Thoracic aorta (tissue), 2 donors: Measurements from ENCODE around the gene TRABD2A. TPM values are rescaled to one million over a fixed set of nuclear protein-coding genes. Genes with fewer than 3 reads are reported as not detected.
A peak's percentile ranks its signal among the peaks of the same experiment; 100 is the strongest.

Experiments
- ATAC-seq: fragments of 150-250 bp; one replicate; pipeline ENCODE4 v1.8.0; 2017; ENCODE audit warnings: low read depth; ENCODE audit not compliant: insufficient number of reproducible peaks, low FRiP score
- DNase-seq: peaks from one replicate; pipeline ENCODE4 v3.0.0-alpha.2; 2020; ENCODE audit warnings: low spot score
- H3K27ac ChIP-seq, 2 donors: fragments of 200-600 bp; sonication (generic); 1 replicate in 1 of 2; 2 replicates in 1 of 2; pipeline ENCODE4 v1.5.1; 2016; ENCODE audit warnings: mild to moderate bottlenecking in 2 of 2, moderate library complexity in 2 of 2
- H3K27me3 ChIP-seq: fragments of 200-600 bp; sonication (generic); replicated peaks from 2 replicates; pipeline ENCODE4 v1.6.0; 2016; ENCODE audit warnings: mild to moderate bottlenecking; ENCODE audit not compliant: insufficient read depth
- H3K36me3 ChIP-seq: fragments of 200-600 bp; sonication (generic); one replicate; pipeline ENCODE4 v1.5.1; 2016
- H3K4me1 ChIP-seq, 2 donors: fragments of 200-600 bp; sonication (generic); 1 replicate in 1 of 2; 2 replicates in 1 of 2; pipeline versions ENCODE4 v1.5.1 to v1.6.0; 2016; ENCODE audit warnings: low read depth in 2 of 2, mild to moderate bottlenecking in 1 of 2; ENCODE audit not compliant: control insufficient read depth in 1 of 2
- H3K4me3 ChIP-seq: fragments of 200-600 bp; sonication (generic); 2 replicates; pipeline ENCODE4 v1.5.1; 2016; ENCODE audit warnings: mild to moderate bottlenecking
- H3K9me3 ChIP-seq: fragments of 200-600 bp; sonication (generic); 2 replicates; pipeline ENCODE4 v1.5.1; 2016
- CTCF ChIP-seq: fragments of 200-600 bp; sonication (generic); IDR thresholded peaks from one replicate; pipeline ENCODE4 v1.5.1; 2019; ENCODE audit warnings: antibody characterized with exemption
- total RNA-seq, 2 donors: library from RNA; depleted of rRNA; stranded (reverse); fragments of >200 nt; gene quantifications; one replicate each; pipeline versions ENCODE4 v1.1.0 to v1.2.3, GENCODE V29; 2016

TRABD2A gene
- total RNA-seq, 2 donors from 2014 or later = 0.54 to 1.8 TPM

DNA sequence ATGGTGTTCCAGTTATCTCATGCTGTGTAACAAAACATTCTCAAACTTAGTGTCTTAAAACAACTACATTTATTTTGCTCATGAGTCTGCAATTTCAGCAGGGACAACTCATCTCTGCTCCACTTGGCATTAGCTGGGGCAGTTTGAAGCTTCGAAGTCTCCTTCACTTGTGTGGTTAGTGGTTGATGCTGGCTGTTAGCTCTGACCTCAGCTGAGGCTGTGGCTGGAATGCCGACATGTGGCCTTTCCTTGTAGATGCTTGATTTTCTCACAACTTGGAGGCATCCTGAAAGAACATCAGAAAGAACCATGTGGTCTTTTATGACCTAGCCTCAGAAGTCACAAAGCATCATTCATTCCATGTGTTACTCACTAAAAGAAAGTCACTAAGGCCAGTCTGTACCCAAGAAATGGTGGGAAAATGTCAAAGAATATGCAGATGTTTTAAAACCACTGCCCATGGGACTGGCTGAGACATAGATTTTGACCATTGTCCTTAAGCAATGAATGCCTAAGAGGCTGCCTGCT lies 20.8 kb upstream of the TRABD2A start:
- no peak for TF ChIP-seq CTCF
- ATAC-seq (no peak), DNase-seq (no peak)
- Histone ChIP-seq H3K36me3 (no peaks in the 10 kb centered on the region), H3K27ac (no peak overlapping the region), H3K4me3 (no peak overlapping the region), H3K9me3 (no peaks in the 10 kb centered on the region), H3K27me3 (no peaks in the 10 kb centered on the region), H3K4me1 (peaks cover 8 to 9% of the 10 kb centered on the region in 2 donors)

- H3K27ac ChIP-seq = no peak overlapping the region
- no peak overlapping the region for H3K4me3 ChIP-seq
- ATAC-seq = no peak
These were observed 20.1 kb upstream of the TRABD2A start for GRCh38 chr2:84900971-84901370.

GRCh38 chr2:84899304-84900204 lies 18.7 kb upstream of the TRABD2A start:
- no peaks in the 10 kb centered on the region for H3K27me3 ChIP-seq
- no peaks in the 10 kb centered on the region for H3K9me3 ChIP-seq
- H3K4me3 ChIP-seq = no peak overlapping the region
- peaks cover 11 to 14% of the 10 kb centered on the region in 2 donors for H3K4me1 ChIP-seq
- no peaks in the 10 kb centered on the region for H3K36me3 ChIP-seq
- H3K27ac ChIP-seq = no peak overlapping the region
- DNase-seq = no peak
- no peak for TF ChIP-seq CTCF
- ATAC-seq = no peak

More at GRCh38 chr2:84900971-84901370, 20.1 kb upstream of the TRABD2A start:
- Histone ChIP-seq H3K36me3 (no peaks in the 10 kb centered on the region), H3K9me3 (no peaks in the 10 kb centered on the region), H3K27me3 (no peaks in the 10 kb centered on the region), H3K4me1 (peaks cover 7 to 8% of the 10 kb centered on the region in 2 donors)
- no peak for TF ChIP-seq CTCF
- DNase-seq = no peak

- peaks cover 5 to 14% of the 10 kb centered on the region in 2 donors for H3K4me1 ChIP-seq
- ATAC-seq (no peak), DNase-seq (no peak)
- H3K36me3 ChIP-seq = no peaks in the 10 kb centered on the region
- no peak overlapping the region for H3K4me3 ChIP-seq
- TF ChIP-seq CTCF = no peak
- H3K9me3 ChIP-seq = no peaks in the 10 kb centered on the region
- peak overlapping the region in 1 of 2 donors; percentile 2 for H3K27ac ChIP-seq
- H3K27me3 ChIP-seq = no peaks in the 10 kb centered on the region
These were observed 16.9 kb upstream of the TRABD2A start for GRCh38 chr2:84897773-84898172.

DNA sequence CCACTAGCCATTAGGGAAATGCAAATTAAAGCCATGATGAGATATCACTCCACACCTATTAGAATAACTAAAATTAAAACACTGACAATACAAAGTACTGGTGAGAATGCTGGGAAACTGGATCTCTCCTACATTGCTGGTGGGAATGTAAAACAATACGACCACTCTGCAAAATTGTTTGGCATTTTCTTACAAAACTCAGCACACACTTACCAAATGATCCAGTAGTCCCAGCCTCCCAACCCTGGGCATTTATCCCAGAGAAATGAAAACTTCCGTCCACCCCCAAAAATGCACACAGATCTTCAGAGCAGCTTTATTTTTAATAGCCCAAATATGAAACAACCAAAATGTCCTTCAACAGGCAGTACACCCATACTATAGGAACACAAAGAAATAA lies 15.7 kb upstream of the TRABD2A start:
- no peak overlapping the region for H3K4me3 ChIP-seq
- no peak for TF ChIP-seq CTCF
- H3K4me1 ChIP-seq = peaks cover 5 to 14% of the 10 kb centered on the region in 2 donors
- H3K27ac ChIP-seq = no peak overlapping the region
- H3K27me3 ChIP-seq = no peaks in the 10 kb centered on the region
- no peaks in the 10 kb centered on the region for H3K36me3 ChIP-seq
- no peaks in the 10 kb centered on the region for H3K9me3 ChIP-seq
- no peak for DNase-seq
- no peak for ATAC-seq
